HEK293 (cell line): Measurements from ENCODE around the gene SLC19A1.

ENCODE experiments used
- ATF2 ChIP-seq: fragments of 450-650 bp; formaldehyde crosslinking; IDR thresholded peaks from 2 replicates; pipeline ENCODE4 v1.5.1; 2016; ENCODE audit warnings: missing biosample characterization, missing genetic modification characterization, low read depth
- CTCF ChIP-seq: fragments of 450-650 bp; formaldehyde crosslinking; IDR thresholded peaks from 2 replicates; pipeline ENCODE4 v1.5.1; 2016; ENCODE audit warnings: missing biosample characterization, missing genetic modification characterization
- TCF7L2 ChIP-seq: IDR thresholded peaks from 2 replicates; pipeline ENCODE4 v1.6.1; 2011; ENCODE audit warnings: low read depth, mild to moderate bottlenecking, inconsistent platforms, low read length, moderate library complexity, borderline replicate concordance
- ZEB2 ChIP-seq: fragments of 450-650 bp; formaldehyde crosslinking; IDR thresholded peaks from 2 replicates; pipeline ENCODE4 v1.5.1; 2016; ENCODE audit warnings: missing biosample characterization, missing genetic modification characterization
- ZNF10 ChIP-seq: fragments of 450-650 bp; formaldehyde crosslinking; IDR thresholded peaks from 2 replicates; pipeline ENCODE4 v1.5.1; 2017; ENCODE audit warnings: missing biosample characterization, missing genetic modification characterization
- ZNF132 ChIP-seq: fragments of 450-650 bp; formaldehyde crosslinking; IDR thresholded peaks from 2 replicates; pipeline ENCODE4 v1.5.1; 2017; ENCODE audit warnings: missing biosample characterization, missing genetic modification characterization, borderline replicate concordance
- ZNF175 ChIP-seq: fragments of 450-650 bp; formaldehyde crosslinking; IDR thresholded peaks from 2 replicates; pipeline ENCODE4 v1.5.1; 2016; ENCODE audit warnings: missing biosample characterization, missing genetic modification characterization
- ZNF184 ChIP-seq: fragments of 450-650 bp; IDR thresholded peaks from 2 replicates; pipeline ENCODE4 v1.5.1; 2018; ENCODE audit warnings: missing biosample characterization, mild to moderate bottlenecking, missing genetic modification characterization
- ZNF302 ChIP-seq: fragments of 450-650 bp; formaldehyde crosslinking; IDR thresholded peaks from 2 replicates; pipeline ENCODE4 v1.5.1; 2016; ENCODE audit warnings: missing biosample characterization, missing genetic modification characterization, low read depth
- ZNF518A ChIP-seq: fragments of 450-650 bp; formaldehyde crosslinking; conservative IDR thresholded peaks from 2 replicates; pipeline ENCODE4 v1.5.1; 2016; ENCODE audit warnings: low read depth, missing biosample characterization, missing genetic modification characterization
- ZNF561 ChIP-seq: fragments of 450-650 bp; IDR thresholded peaks from 2 replicates; pipeline ENCODE4 v1.5.1; 2018; ENCODE audit warnings: missing biosample characterization, missing genetic modification characterization, borderline replicate concordance
- TF ChIP-seq, protein P1 (sequence below): fragments of 450-650 bp; formaldehyde crosslinking; IDR thresholded peaks from 2 replicates; pipeline ENCODE4 v1.5.1; 2016; ENCODE audit warnings: missing biosample characterization, missing genetic modification characterization
- TF ChIP-seq, protein P2 (sequence below): fragments of 450-650 bp; formaldehyde crosslinking; IDR thresholded peaks from 2 replicates; pipeline ENCODE4 v1.5.1; 2016; ENCODE audit warnings: missing biosample characterization, missing genetic modification characterization
- TF ChIP-seq, protein P3 (sequence below): fragments of 450-650 bp; formaldehyde crosslinking; IDR thresholded peaks from 2 replicates; pipeline ENCODE4 v1.5.1; 2017; ENCODE audit warnings: missing biosample characterization, missing genetic modification characterization

DNA sequence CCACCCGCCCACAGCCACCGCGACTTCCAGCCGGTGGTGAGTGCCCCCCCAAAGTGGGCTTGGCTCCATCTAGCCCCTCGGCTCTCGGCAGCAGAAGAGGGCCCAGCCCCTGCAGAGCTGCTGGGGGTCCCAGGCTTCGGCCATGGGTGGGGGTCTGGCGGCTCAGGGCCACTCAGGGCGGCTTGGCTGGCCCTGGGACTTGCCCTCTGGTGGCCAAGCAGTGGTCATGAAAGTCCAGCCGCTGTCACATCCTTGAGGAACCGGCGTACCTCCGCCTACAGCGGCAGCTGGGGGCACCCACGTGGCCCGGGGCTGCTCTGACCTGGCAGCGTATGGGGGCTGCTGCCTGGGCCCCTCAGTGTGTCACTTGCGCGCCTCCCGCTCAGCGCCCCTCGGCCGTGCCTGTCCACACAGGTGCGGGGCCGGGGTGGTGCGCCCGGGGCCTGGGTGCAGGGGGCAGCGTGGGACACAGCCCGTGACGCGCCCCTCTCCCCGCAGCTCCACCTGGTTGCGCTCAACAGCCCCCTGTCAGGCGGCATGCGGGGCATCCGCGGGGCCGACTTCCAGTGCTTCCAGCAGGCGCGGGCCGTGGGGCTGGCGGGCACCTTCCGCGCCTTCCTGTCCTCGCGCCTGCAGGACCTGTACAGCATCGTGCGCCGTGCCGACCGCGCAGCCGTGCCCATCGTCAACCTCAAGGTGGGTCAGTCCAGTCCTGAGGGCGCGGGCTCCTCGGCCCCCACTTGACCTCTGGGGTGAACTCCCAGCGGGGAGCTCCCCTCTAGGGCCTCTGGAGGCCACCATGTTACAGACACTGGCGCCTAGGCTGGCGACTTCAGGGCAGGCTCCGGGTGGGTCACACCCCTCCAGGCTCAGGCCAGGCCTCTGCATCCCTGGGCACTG, 32.4 kb downstream of the SLC19A1 start:
- TF ChIP-seq ZNF184 (tag by site-specific recombination) (no peak), CTCF (tag by site-specific recombination) (no peak), ZNF518A (tag by site-specific recombination) (no peak), TCF7L2 (no peak), ATF2 (tag by site-specific recombination) (no peak), ZNF132 (tag by site-specific recombination) (no peak), ZNF302 (tag by site-specific recombination) (no peak), ZNF561 (no peak), ZEB2 (tag by site-specific recombination) (no peak), ZNF175 (tag by site-specific recombination) (no peak), ZNF10 (tag by site-specific recombination) (no peak)
- TF ChIP-seq, protein P1, sequence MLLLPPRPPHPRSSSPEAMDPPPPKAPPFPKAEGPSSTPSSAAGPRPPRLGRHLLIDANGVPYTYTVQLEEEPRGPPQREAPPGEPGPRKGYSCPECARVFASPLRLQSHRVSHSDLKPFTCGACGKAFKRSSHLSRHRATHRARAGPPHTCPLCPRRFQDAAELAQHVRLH, result no peak
- TF ChIP-seq, protein P2, sequence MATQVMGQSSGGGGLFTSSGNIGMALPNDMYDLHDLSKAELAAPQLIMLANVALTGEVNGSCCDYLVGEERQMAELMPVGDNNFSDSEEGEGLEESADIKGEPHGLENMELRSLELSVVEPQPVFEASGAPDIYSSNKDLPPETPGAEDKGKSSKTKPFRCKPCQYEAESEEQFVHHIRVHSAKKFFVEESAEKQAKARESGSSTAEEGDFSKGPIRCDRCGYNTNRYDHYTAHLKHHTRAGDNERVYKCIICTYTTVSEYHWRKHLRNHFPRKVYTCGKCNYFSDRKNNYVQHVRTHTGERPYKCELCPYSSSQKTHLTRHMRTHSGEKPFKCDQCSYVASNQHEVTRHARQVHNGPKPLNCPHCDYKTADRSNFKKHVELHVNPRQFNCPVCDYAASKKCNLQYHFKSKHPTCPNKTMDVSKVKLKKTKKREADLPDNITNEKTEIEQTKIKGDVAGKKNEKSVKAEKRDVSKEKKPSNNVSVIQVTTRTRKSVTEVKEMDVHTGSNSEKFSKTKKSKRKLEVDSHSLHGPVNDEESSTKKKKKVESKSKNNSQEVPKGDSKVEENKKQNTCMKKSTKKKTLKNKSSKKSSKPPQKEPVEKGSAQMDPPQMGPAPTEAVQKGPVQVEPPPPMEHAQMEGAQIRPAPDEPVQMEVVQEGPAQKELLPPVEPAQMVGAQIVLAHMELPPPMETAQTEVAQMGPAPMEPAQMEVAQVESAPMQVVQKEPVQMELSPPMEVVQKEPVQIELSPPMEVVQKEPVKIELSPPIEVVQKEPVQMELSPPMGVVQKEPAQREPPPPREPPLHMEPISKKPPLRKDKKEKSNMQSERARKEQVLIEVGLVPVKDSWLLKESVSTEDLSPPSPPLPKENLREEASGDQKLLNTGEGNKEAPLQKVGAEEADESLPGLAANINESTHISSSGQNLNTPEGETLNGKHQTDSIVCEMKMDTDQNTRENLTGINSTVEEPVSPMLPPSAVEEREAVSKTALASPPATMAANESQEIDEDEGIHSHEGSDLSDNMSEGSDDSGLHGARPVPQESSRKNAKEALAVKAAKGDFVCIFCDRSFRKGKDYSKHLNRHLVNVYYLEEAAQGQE (tag by site-specific recombination), result no peak
- TF ChIP-seq, protein P3, sequence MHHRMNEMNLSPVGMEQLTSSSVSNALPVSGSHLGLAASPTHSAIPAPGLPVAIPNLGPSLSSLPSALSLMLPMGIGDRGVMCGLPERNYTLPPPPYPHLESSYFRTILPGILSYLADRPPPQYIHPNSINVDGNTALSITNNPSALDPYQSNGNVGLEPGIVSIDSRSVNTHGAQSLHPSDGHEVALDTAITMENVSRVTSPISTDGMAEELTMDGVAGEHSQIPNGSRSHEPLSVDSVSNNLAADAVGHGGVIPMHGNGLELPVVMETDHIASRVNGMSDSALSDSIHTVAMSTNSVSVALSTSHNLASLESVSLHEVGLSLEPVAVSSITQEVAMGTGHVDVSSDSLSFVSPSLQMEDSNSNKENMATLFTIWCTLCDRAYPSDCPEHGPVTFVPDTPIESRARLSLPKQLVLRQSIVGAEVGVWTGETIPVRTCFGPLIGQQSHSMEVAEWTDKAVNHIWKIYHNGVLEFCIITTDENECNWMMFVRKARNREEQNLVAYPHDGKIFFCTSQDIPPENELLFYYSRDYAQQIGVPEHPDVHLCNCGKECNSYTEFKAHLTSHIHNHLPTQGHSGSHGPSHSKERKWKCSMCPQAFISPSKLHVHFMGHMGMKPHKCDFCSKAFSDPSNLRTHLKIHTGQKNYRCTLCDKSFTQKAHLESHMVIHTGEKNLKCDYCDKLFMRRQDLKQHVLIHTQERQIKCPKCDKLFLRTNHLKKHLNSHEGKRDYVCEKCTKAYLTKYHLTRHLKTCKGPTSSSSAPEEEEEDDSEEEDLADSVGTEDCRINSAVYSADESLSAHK, result no peak
